K562 (cell line): ENCODE measurements around the gene KCNQ5. TPM values are rescaled to one million over a fixed set of nuclear protein-coding genes. Genes with fewer than 3 reads are reported as not detected.

Experiments
- ATAC-seq: fragments of 200-7000 bp; cut with Tn5 transposase; 3 replicates; pipeline ENCODE4 v1.9.1; 2020; ENCODE audit warnings: moderate library complexity
- BruUV-seq: library from RNA; stranded (reverse); fragments of 400-500 nt; replicated peaks from 2 replicates; lab custom pipeline; 2021; lab: Mats Ljungman, UMichigan
- CTCF ChIA-PET: fragments of 300-600 bp; formaldehyde crosslinking; extraction: SDS; loops from one replicate; lab custom pipeline; 2021; ENCODE audit warnings: low intra/inter-chr PET ratio; lab: Yijun Ruan, JAX
- POLR2A ChIA-PET: fragments of 300-600, 350-650 bp; sonication (Branson Sonifier 250); formaldehyde crosslinking; extraction: SDS; loops from one replicate; lab custom pipeline; 2021; ENCODE audit warnings: antibody characterized with exemption, inconsistent platforms; lab: Yijun Ruan, JAX
- DNase-seq, 4 experiments: peaks; one replicate each; pipeline versions ENCODE4 v3.0.0 to v3.0.0-alpha.2; 2011 to 2018; ENCODE audit warnings: low spot score in 3 of 4, mixed read lengths in 3 of 4; ENCODE audit errors: extremely low read depth in 1 of 4
- FAIRE-seq: peaks from 2 replicates; lab custom pipeline; 2011; peaks lifted over from hg19 to GRCh38; lab: Jason Lieb, UNC
- H2AFZ ChIP-seq: 2 replicates; pipeline ENCODE4 v1.6.0; 2011; ENCODE audit warnings: low read depth, low read length, control low read depth, inconsistent platforms
- H3K27ac ChIP-seq: fragments of 200-600 bp; 3 replicates; pipeline ENCODE4 v1.8.0; 2011; ENCODE audit warnings: low read depth, mild to moderate bottlenecking, control low read depth, inconsistent platforms, low read length, moderate library complexity, mixed read lengths; ENCODE audit errors: extremely low read depth
- H3K27me3 ChIP-seq, 2 experiments: fragments of 300-600 bp in 1 of 2; 2 replicates in 1 of 2; 3 replicates in 1 of 2; pipeline versions ENCODE4 v1.6.0 to v1.8.0; 2011; ENCODE audit warnings: inconsistent platforms in 2 of 2, low read length in 2 of 2, mild to moderate bottlenecking in 1 of 2, mixed read lengths in 1 of 2, moderate library complexity in 1 of 2; ENCODE audit not compliant: control insufficient read depth in 2 of 2, insufficient read depth in 2 of 2
- H3K36me3 ChIP-seq: fragments of 300-600 bp; 3 replicates; pipeline ENCODE4 v1.8.0; 2011; ENCODE audit warnings: mild to moderate bottlenecking, low read length, inconsistent platforms; ENCODE audit not compliant: control insufficient read depth, insufficient read depth
- H3K4me1 ChIP-seq, 2 experiments: fragments of 200-600 bp in 1 of 2; replicated peaks in 1 of 2; 2 replicates in 1 of 2; 3 replicates in 1 of 2; pipeline versions ENCODE4 v1.5.1 to v1.8.0; 2011; ENCODE audit warnings: inconsistent platforms in 2 of 2, low read length in 2 of 2, mild to moderate bottlenecking in 1 of 2, mixed read lengths in 1 of 2, moderate library complexity in 1 of 2; ENCODE audit not compliant: control insufficient read depth in 2 of 2, insufficient read depth in 2 of 2
- H3K4me2 ChIP-seq: 2 replicates; pipeline ENCODE4 v1.6.1; 2011; ENCODE audit warnings: low read length, control low read depth, inconsistent platforms, mixed read lengths; ENCODE audit not compliant: insufficient read depth
- H3K4me3 ChIP-seq: fragments of 200-600 bp; sonication (generic), shearing (Covaris generic); 2 replicates; pipeline ENCODE4 v1.5.1; 2016; ENCODE audit warnings: control low read depth, inconsistent platforms
- H3K79me2 ChIP-seq: fragments of 200-600 bp; 3 replicates; pipeline ENCODE4 v1.8.0; 2011; ENCODE audit warnings: low read length, inconsistent platforms; ENCODE audit not compliant: control insufficient read depth, insufficient read depth
- H3K9ac ChIP-seq, 2 experiments: 2 replicates each; pipeline versions ENCODE4 v1.6.0 to v1.6.1; 2011; ENCODE audit warnings: low read depth in 2 of 2, low read length in 2 of 2, control low read depth in 1 of 2, inconsistent platforms in 1 of 2, mild to moderate bottlenecking in 1 of 2, mixed read lengths in 1 of 2; ENCODE audit not compliant: insufficient read depth in 1 of 2
- H3K9me1 ChIP-seq: one replicate; pipeline ENCODE4 v1.6.0; 2011; ENCODE audit warnings: inconsistent platforms, mild to moderate bottlenecking, low read length, moderate library complexity; ENCODE audit not compliant: control insufficient read depth, insufficient read depth
- H3K9me3 ChIP-seq: replicated peaks from 2 replicates; pipeline ENCODE4 v1.5.1; 2011; ENCODE audit warnings: low read depth, low read length, inconsistent platforms; ENCODE audit not compliant: control insufficient read depth, insufficient read depth
- H4K20me1 ChIP-seq: replicated peaks from 2 replicates; pipeline ENCODE4 v1.6.1; 2011; ENCODE audit warnings: low read length, inconsistent platforms, mixed read lengths; ENCODE audit not compliant: control insufficient read depth, insufficient read depth
- C11orf30 ChIP-seq: fragments of 450-650 bp; IDR thresholded peaks from 2 replicates; pipeline ENCODE4 v1.6.1; 2016; ENCODE audit warnings: low read depth, mild to moderate bottlenecking
- DIDO1 ChIP-seq: fragments of 450-650 bp; IDR thresholded peaks from 2 replicates; pipeline ENCODE4 v1.6.1; 2016; ENCODE audit warnings: low read depth, missing biosample characterization, missing genetic modification characterization
- GABPB1 ChIP-seq: sonication (generic); formaldehyde crosslinking; IDR thresholded peaks from 2 replicates; pipeline ENCODE4 v1.8.0; 2022; ENCODE audit warnings: mild to moderate bottlenecking, missing genetic modification reagents
- MAFF ChIP-seq: IDR thresholded peaks from 2 replicates; pipeline ENCODE4 v1.6.1; 2012; ENCODE audit warnings: low read length, improper control_type of control experiment
- MAFG ChIP-seq: fragments of 450-650 bp; conservative IDR thresholded peaks from 2 replicates; pipeline ENCODE4 v1.6.1; 2016; ENCODE audit warnings: missing genetic modification characterization, missing compliant biosample characterization
- MAFK ChIP-seq: IDR thresholded peaks from 2 replicates; pipeline ENCODE4 v1.6.1; 2011; ENCODE audit warnings: low read length, improper control_type of control experiment
- NFE2 ChIP-seq: IDR thresholded peaks from 2 replicates; pipeline ENCODE4 v1.6.1; 2014; ENCODE audit warnings: antibody characterized with exemption, low read depth
- NFE2L1 ChIP-seq: fragments of 450-650 bp; IDR thresholded peaks from 2 replicates; pipeline ENCODE4 v1.6.1; 2016; ENCODE audit warnings: missing genetic modification characterization, low read depth, mild to moderate bottlenecking, missing compliant biosample characterization, moderate library complexity, borderline replicate concordance
- SNAPC5 ChIP-seq: fragments of 250-450 bp; sonication (Bioruptor Pico); IDR thresholded peaks from 2 replicates; pipeline ENCODE4 v1.8.0; 2021; ENCODE audit warnings: moderate library complexity, mild to moderate bottlenecking, inconsistent platforms
- SP1 ChIP-seq: sonication (generic); formaldehyde crosslinking; IDR thresholded peaks from 2 replicates; pipeline ENCODE4 v1.8.1; 2022; ENCODE audit warnings: mild to moderate bottlenecking, missing genetic modification reagents
- TBL1XR1 ChIP-seq, 2 experiments: IDR thresholded peaks; 2 replicates each; pipeline ENCODE4 v1.6.1; 2012; ENCODE audit warnings: improper control_type of control experiment in 2 of 2, low read length in 2 of 2, mild to moderate bottlenecking in 1 of 2
- ZNF316 ChIP-seq: fragments of 450-650 bp; IDR thresholded peaks from 2 replicates; pipeline ENCODE4 v1.6.1; 2016
- ZNF436 ChIP-seq: fragments of 250-450, 450-650 bp; sonication (Bioruptor Pico); formaldehyde crosslinking; IDR thresholded peaks from 2 replicates; pipeline ENCODE4 v1.7.0; 2020; ENCODE audit warnings: mild to moderate bottlenecking
- ZNF79 ChIP-seq: fragments of 250-450 bp; sonication (Bioruptor Pico); IDR thresholded peaks from 2 replicates; pipeline ENCODE4 v1.4.0; 2020; ENCODE audit warnings: low read depth, mild to moderate bottlenecking, moderate library complexity
- WGBS: fragments of 100-300 bp; shearing (Covaris generic); methylation state at CpG from one replicate; pipeline ENCODE4 v1.1.6; 2016; ENCODE audit warnings: low coverage, mixed read lengths; ENCODE audit not compliant: insufficient coverage; ENCODE audit errors: missing lambda C conversion rate; 5-methylcytosine and 5-hydroxymethylcytosine counted together
- in situ Hi-C: fragments of 300-500 bp; cut with MboI; formaldehyde crosslinking; loops from 4 replicates; pipeline ENCODE4 v1.15.0; 2018; ENCODE audit warnings: inconsistent platforms, mixed read lengths
- intact Hi-C: fragments of 100-400 bp; cut with micrococcal nuclease; formaldehyde crosslinking; loops from 2 replicates; pipeline ENCODE4 v1.14.2; 2022
- polyA plus RNA-seq, 8 experiments: library from polyadenylated mRNA; depleted of rRNA in 4 of 8; stranded (reverse) in 5 of 8; unstranded in 3 of 8; fragments of >200 nt; fragmentation: Nextera tagmentation in 2 of 8; fragmentation: Illumina TruSeq in 1 of 8; extraction: Ambion mirVana in 2 of 8; extraction: Trizol in 1 of 8; gene quantifications; 2 replicates each; pipeline versions ENCODE4 v1.2.1 to v1.2.3, GENCODE V29; 2011 to 2014; ENCODE audit warnings: inconsistent platforms in 1 of 8, missing spikeins in 1 of 8
- total RNA-seq, 7 experiments: library from RNA; depleted of rRNA in 6 of 7; stranded (reverse); fragments of >200 nt in 6 of 7; fragmentation: Illumina TruSeq in 2 of 7; extraction: Trizol in 2 of 7; gene quantifications; 2 replicates each; pipeline versions ENCODE4 v1.2.1 to v1.2.3, GENCODE V29; 2011 to 2021; ENCODE audit warnings: low replicate concordance in 1 of 7
- TF ChIP-seq, protein P1 (sequence below), 2 experiments: fragments of 450-650 bp; IDR thresholded peaks; 2 replicates each; pipeline ENCODE4 v1.6.1; 2018; ENCODE audit warnings: mild to moderate bottlenecking in 2 of 2, low read depth in 1 of 2; ENCODE audit not compliant: partially characterized antibody in 2 of 2

The KCNQ5 gene
- total and polyA plus RNA-seq, 9 of the 15 experiments (the other 6 are each of a cell fraction or from before 2014, with no cell fraction given), result 0.31 to 5.9 (median 2.6) TPM

DNA sequence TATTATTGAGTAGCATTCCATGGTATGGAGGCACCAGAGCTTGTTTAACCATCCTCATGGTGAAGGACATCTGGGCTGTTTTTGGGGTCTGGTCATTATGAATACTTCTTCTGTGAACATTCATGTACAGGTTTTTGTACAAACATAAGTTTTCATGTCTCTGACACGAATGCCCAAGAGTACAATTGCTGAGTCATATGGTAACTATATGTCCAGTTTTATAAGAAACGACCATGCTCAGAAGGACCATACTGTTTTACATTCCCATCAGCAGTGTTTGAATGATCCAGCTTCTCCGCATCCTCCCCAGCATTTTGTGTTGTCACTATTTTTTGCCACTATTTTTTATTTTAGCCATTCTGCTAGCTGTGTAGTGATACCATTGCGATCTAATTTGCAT lies 414.8 kb downstream of the KCNQ5 start:
- H3K9ac ChIP-seq, result no peak overlapping the region
- no peaks in the 10 kb centered on the region for H3K36me3 ChIP-seq
- ATAC-seq (no peak), FAIRE-seq (peak; percentile 15), DNase-seq (no peak)
- in situ Hi-C loops, result no loop called here
- BruUV-seq, result no TSS peak
- no peak overlapping the region for H3K27ac ChIP-seq
- ChIA-PET POLR2A (no interaction called here), CTCF (no interaction called here)
- WGBS, result 16% methylated on average over 4 of the region's 4 CpGs
- H3K79me2 ChIP-seq, result no peaks in the 10 kb centered on the region
- intact Hi-C loops, result no loop called here
- no peaks in the 10 kb centered on the region for H4K20me1 ChIP-seq
- no peaks in the 10 kb centered on the region for H3K27me3 ChIP-seq
- H2AFZ ChIP-seq, result no peak overlapping the region
- no peaks in the 10 kb centered on the region for H3K4me1 ChIP-seq
- no peaks in the 10 kb centered on the region for H3K9me3 ChIP-seq
- TF ChIP-seq SNAPC5 (CRISPR knock-in tag), result no peak
- peak; percentile 45; the same call in 1 of the 2 replicates for TF ChIP-seq MAFK
- peak; percentile 60 for TF ChIP-seq C11orf30
- no peak for TF ChIP-seq ZNF436 (CRISPR knock-in tag)
- TF ChIP-seq ZNF316, result peak; percentile 70
- peak; percentile 47; the same call in 1 of the 2 replicates for TF ChIP-seq NFE2L1 (tag)
- TF ChIP-seq TBL1XR1 (IDR thresholded peaks at IDR 0.05; ENCODE audit: low read length in 2 of 2), result no peak
- peak; percentile 63 for TF ChIP-seq NFE2
- TF ChIP-seq, protein P1, sequence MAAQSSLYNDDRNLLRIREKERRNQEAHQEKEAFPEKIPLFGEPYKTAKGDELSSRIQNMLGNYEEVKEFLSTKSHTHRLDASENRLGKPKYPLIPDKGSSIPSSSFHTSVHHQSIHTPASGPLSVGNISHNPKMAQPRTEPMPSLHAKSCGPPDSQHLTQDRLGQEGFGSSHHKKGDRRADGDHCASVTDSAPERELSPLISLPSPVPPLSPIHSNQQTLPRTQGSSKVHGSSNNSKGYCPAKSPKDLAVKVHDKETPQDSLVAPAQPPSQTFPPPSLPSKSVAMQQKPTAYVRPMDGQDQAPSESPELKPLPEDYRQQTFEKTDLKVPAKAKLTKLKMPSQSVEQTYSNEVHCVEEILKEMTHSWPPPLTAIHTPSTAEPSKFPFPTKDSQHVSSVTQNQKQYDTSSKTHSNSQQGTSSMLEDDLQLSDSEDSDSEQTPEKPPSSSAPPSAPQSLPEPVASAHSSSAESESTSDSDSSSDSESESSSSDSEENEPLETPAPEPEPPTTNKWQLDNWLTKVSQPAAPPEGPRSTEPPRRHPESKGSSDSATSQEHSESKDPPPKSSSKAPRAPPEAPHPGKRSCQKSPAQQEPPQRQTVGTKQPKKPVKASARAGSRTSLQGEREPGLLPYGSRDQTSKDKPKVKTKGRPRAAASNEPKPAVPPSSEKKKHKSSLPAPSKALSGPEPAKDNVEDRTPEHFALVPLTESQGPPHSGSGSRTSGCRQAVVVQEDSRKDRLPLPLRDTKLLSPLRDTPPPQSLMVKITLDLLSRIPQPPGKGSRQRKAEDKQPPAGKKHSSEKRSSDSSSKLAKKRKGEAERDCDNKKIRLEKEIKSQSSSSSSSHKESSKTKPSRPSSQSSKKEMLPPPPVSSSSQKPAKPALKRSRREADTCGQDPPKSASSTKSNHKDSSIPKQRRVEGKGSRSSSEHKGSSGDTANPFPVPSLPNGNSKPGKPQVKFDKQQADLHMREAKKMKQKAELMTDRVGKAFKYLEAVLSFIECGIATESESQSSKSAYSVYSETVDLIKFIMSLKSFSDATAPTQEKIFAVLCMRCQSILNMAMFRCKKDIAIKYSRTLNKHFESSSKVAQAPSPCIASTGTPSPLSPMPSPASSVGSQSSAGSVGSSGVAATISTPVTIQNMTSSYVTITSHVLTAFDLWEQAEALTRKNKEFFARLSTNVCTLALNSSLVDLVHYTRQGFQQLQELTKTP (IDR thresholded peaks at IDR 0.05; ENCODE audit: low read depth in 1 of 2, partially characterized antibody in 2 of 2), result no peak
- peak; percentile 27; the same call in 1 of the 2 replicates for TF ChIP-seq MAFG (tag)
- TF ChIP-seq ZNF79 (CRISPR knock-in tag), result no peak
- no peak for TF ChIP-seq SP1
- no peak for TF ChIP-seq GABPB1 (CRISPR knock-in tag)
- TF ChIP-seq MAFF, result peak; percentile 30; the same call in 1 of the 2 replicates
- no peak for TF ChIP-seq DIDO1 (tag)
- no peaks in the 10 kb centered on the region for H3K9me1 ChIP-seq
- no peak overlapping the region for H3K4me2 ChIP-seq
- H3K4me3 ChIP-seq, result no peak overlapping the region
